Large intestine (tissue), 3 donors: Measurements from ENCODE around the gene LRRC47. TPM values are rescaled to one million over a fixed set of nuclear protein-coding genes. Genes with fewer than 3 reads are reported as not detected.
A peak's percentile ranks its signal among the peaks of the same experiment; 100 is the strongest.

Experiments used
- DNase-seq, 2 donors: peaks; one replicate each; pipeline versions ENCODE4 v3.0.0 to v3.0.0-alpha.2; 2013
- H3K27ac ChIP-seq: one replicate; pipeline ENCODE4 v1.5.1; 2013; ENCODE audit warnings: low read length
- H3K27me3 ChIP-seq: 2 replicates; pipeline ENCODE4 v1.6.1; 2013; ENCODE audit warnings: low read length; ENCODE audit not compliant: control insufficient read depth, insufficient read depth
- H3K36me3 ChIP-seq: 2 replicates; pipeline ENCODE4 v1.6.1; 2013; ENCODE audit warnings: low read length; ENCODE audit not compliant: control insufficient read depth, insufficient read depth
- H3K4me1 ChIP-seq: one replicate; pipeline ENCODE4 v1.6.1; 2013; ENCODE audit warnings: low read length; ENCODE audit not compliant: control insufficient read depth, insufficient read depth
- H3K4me3 ChIP-seq: one replicate; pipeline ENCODE4 v1.5.1; 2013; ENCODE audit warnings: low read length
- H3K9me3 ChIP-seq: one replicate; pipeline ENCODE4 v1.6.1; 2013; ENCODE audit warnings: mild to moderate bottlenecking, low read depth, low read length, moderate library complexity; ENCODE audit not compliant: control insufficient read depth
- WGBS: methylation state at CpG from one replicate; pipeline ENCODE4 v1.1.5; 2013; ENCODE audit warnings: low lambda C conversion rate; ENCODE audit not compliant: insufficient coverage; 5-methylcytosine and 5-hydroxymethylcytosine counted together
- polyA plus RNA-seq: library from polyadenylated mRNA; unstranded; fragments of 120-200 nt; gene quantifications from one replicate; pipeline ENCODE4 v1.2.1, GENCODE V29; 2013

The LRRC47 gene
- polyA plus RNA-seq, 1 donor = 47.9 TPM

DNA sequence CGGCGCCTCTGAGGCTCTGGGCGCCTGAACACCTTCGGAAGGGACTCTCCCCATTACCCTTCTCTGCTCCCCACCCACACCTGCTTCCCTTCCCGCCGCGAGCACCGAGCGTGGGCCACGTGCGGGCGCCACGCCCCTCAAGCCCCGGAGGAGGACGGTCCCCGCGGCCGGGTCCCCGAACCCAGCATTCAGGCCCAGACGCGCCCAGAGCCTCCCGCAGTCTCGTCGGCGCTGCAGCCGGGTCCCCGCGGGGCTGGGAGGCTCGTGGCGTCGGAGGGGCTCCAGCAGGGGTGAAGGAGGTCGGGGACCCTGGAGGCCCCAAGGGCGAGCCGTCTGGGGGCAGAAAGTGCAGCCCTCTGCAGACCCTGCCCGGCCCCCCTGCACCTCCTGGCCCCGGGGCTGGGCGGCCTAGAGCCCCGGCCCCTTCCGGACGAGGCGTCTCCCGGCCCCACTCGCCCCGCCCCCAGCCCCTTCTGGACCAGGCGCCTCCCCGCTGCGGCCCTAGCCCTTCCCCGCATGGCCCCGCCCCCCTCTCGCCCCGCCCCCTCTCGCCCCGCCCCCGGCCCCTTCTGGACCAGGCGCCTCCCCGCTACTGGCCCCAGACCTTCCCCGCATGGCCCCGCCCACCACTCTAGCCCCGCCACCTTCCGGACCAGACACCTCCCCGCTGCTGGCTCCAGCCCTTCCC lies 24.1 kb downstream of the LRRC47 start:
- Histone ChIP-seq H3K27ac (peak overlapping the region; percentile 31), H3K36me3 (peaks cover 2% of the 10 kb centered on the region), H3K4me1 (peaks cover 40% of the 10 kb centered on the region), H3K9me3 (no peaks in the 10 kb centered on the region), H3K27me3 (no peaks in the 10 kb centered on the region), H3K4me3 (peak overlapping the region; percentile 51)
- WGBS = no CpG with 5 or more reads among the region's 61 CpGs
- DNase-seq = peak; percentile 89

DNA sequence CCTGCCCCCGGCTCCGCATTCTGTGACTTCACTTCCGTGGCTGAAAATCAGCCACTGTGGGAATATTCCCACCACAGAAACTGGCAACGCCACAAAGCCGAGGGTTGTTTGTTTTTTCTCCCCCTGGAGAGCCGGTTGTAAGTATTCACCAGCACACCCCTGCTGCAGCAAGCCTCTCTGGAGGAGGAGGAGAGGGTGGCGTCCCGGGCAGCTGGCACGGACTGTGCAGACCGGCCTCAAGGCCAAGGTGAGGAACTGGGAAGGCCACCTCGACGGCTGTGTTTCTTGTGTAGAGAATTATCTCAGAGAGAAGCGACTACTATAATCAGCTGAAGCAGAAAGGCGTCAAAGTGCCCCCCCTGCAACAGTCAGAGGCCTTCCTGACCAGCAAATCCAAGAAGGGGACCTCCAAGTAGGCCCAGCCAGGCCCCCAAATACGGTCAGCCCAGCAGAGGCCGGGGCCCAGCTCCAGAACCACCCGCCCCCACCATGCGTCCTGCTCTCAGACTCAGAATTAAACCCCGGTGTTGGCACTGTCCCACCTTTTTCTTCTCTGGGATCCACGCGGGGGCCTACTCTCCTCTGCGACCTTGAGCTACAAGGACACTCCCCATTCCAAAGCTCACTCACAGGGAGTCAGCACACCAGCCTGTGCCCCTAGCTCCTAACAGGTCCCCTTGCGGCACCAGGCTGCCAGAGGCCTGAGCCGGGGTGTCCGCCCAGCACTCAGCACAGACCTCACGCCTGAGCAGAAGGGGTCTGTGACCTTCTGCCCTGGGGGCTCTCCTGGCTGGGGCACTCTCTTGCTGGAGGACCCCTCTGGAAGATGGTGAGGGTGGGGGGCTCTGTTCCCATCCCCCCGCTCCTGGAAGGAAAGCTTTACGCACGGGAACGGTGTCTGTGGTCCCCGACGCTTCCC lies 24.9 kb downstream of the LRRC47 start:
- Histone ChIP-seq H3K36me3 (peaks cover 2% of the 10 kb centered on the region), H3K27ac (peak overlapping the region; percentile 31), H3K9me3 (no peaks in the 10 kb centered on the region), H3K4me3 (peak overlapping the region; percentile 51), H3K4me1 (peaks cover 38% of the 10 kb centered on the region), H3K27me3 (no peaks in the 10 kb centered on the region)
- no CpG with 5 or more reads among the region's 32 CpGs for WGBS
- peak in 1 of 2 donors; percentile 66 for DNase-seq

DNA sequence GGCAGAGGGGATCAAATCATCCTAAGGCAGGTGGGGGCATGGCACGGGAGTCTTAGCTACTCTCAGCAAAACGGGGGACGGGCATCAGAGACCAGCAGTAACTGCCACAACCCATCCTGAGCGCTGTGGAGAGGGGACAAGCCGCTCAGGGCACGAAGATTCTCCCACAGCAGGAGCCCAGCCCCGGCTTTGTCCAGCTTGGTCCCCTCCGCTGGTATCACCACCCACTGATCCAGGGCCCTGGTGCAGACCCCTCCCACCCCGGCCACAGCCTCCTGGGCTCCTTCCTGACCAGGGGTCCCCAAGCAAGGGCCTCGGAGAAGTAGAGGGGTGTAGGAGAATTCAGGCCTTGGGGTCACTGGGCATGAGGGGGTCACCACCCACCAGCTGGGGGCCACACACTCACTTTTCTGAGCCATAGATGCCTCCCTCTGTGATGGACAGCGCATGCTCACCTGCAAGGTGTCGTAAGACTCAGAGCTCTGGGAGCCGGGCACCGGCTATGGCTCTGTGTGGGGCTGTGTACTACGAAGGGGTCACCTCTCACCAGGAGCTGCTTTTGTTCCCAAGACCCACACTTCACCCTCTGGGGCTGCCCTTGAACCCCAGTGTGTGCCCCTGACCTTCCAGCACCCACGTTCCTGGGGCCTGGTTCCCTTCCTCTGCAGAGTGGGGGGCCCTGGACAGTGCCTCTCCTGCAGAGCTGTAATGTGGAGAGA lies 26.1 kb downstream of the LRRC47 start:
- Histone ChIP-seq H3K36me3 (peaks cover 2% of the 10 kb centered on the region), H3K9me3 (no peaks in the 10 kb centered on the region), H3K27me3 (no peaks in the 10 kb centered on the region), H3K27ac (no peak overlapping the region), H3K4me3 (no peak overlapping the region), H3K4me1 (peaks cover 27% of the 10 kb centered on the region)
- no peak for DNase-seq
- no CpG with 5 or more reads among the region's 16 CpGs for WGBS

DNA sequence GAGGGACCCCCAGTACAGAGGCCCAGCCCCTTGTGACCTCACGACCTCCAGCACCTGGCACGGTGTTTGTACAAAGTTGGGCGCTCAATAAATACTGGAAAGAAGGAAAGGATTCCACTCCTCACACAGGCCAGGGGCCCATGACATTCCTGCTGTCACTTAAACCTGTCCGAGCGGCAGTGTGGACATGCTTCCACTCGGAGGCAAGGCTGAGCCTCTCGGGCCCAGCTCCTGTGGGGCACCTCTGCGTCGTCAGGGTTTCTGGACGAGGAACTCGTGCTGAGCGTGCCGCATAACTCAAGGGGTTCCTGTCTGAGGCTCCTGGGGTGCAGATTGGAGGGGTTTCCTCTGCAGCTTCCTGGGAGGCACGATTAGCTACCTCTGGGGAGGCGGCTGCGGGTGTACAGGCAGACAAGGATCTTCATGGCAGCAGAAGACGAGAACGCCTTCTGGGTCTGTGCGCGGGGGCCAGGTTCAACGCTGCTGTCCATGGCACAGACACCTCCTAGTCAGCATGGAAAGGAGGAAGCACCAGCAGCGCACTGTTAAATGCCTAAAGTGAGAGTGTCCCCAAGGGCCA lies 27.4 kb downstream of the LRRC47 start:
- DNase-seq = no peak
- Histone ChIP-seq H3K9me3 (no peaks in the 10 kb centered on the region), H3K27ac (no peak overlapping the region), H3K4me1 (peaks cover 17% of the 10 kb centered on the region), H3K36me3 (peaks cover under 1% of the 10 kb centered on the region), H3K27me3 (no peaks in the 10 kb centered on the region), H3K4me3 (no peak overlapping the region)
- no CpG with 5 or more reads among the region's 22 CpGs for WGBS

GRCh38 chr1:3767328-3767925 lies 28.9 kb downstream of the LRRC47 start:
- Histone ChIP-seq H3K4me3 (no peak overlapping the region), H3K4me1 (peaks cover 10% of the 10 kb centered on the region), H3K27me3 (no peaks in the 10 kb centered on the region), H3K9me3 (no peaks in the 10 kb centered on the region), H3K27ac (no peak overlapping the region), H3K36me3 (no peaks in the 10 kb centered on the region)
- DNase-seq = no peak
- 100% methylated on average over 2 of the region's 17 CpGs for WGBS

GRCh38 chr1:3763351-3764125 lies 32.8 kb downstream of the LRRC47 start:
- H3K27ac ChIP-seq = no peak overlapping the region
- WGBS = no CpG with 5 or more reads among the region's 31 CpGs
- DNase-seq = no peak

DNA sequence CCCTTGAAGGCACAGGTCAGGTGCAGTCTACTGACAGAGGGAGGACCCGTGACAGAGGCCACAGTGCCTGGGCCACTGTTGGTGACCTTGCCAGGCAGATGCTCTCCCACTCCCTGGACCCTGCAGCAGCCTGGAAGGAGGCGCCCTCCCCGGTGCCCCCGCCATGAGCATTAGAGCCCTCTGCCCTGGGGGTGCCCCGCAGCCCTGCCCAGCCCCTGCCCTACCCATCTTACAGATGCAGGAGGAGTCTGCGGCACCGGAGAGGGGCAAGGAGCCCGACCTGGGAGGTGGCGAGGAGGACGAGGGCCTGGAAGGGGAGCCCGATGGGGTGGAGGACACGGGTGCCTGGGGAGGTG lies 33.4 kb downstream of the LRRC47 start:
- Histone ChIP-seq H3K9me3 (peaks cover 4% of the 10 kb centered on the region), H3K4me1 (no peaks in the 10 kb centered on the region), H3K36me3 (no peaks in the 10 kb centered on the region), H3K27me3 (peaks cover 8% of the 10 kb centered on the region), H3K27ac (no peak overlapping the region), H3K4me3 (no peak overlapping the region)
- WGBS = 67% methylated on average over 2 of the region's 12 CpGs
- no peak for DNase-seq

More at GRCh38 chr1:3763351-3764125, 32.8 kb downstream of the LRRC47 start:
- Histone ChIP-seq H3K27me3 (peaks cover 8% of the 10 kb centered on the region), H3K4me3 (no peak overlapping the region), H3K4me1 (no peaks in the 10 kb centered on the region), H3K36me3 (no peaks in the 10 kb centered on the region), H3K9me3 (peaks cover 4% of the 10 kb centered on the region)

DNA sequence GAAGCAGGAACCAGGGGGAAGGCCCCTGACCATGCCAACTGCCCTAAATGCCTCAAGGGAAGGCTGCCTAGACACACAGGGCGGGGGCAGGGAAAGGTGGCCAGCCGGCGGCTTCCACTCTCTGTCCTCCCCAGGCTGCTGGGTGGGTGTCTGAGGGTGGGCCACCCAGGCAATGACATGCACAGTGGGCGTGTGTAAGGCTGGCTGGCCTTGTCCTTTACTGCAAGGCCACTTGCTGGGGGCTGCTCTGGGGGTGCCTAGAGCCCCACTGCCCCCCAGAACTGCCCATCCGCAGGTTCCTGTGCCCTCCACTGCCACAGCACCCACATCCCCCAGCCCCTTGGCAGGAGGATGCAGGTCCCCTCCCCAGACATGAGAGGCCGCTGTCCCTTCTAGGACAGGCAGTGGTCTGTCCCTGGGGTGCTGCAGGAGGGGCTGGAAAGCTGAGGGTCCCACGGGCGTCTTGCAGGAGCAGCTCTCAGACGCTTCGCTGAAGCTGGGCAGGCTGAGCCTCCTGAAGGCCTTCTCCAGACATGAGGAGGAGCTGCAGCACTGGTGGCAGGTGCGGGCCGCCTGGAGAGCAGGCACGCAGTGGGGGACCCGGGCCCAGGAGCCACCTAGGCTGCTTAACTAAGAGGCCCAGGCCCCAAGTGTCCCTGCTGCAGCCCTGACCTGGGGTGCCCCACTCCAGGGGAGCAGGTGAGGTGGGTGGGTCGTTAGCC lies 34.0 kb downstream of the LRRC47 start:
- H3K9me3 ChIP-seq = peaks cover 4% of the 10 kb centered on the region
- no peaks in the 10 kb centered on the region for H3K4me1 ChIP-seq
- H3K4me3 ChIP-seq = no peak overlapping the region
- no peak for DNase-seq
- peaks cover 8% of the 10 kb centered on the region for H3K27me3 ChIP-seq
- no peak overlapping the region for H3K27ac ChIP-seq
- WGBS = no CpG with 5 or more reads among the region's 15 CpGs
- no peaks in the 10 kb centered on the region for H3K36me3 ChIP-seq
